Peyer's patch (tissue), 4 donors: ENCODE data around the gene SPOCK2.

ENCODE experiments used
- CTCF ChIP-seq, 6 experiments: fragments of 450-650 bp in 4 of 6; fragments of 200-600 bp in 2 of 6; sonication (generic) in 1 of 6; IDR thresholded peaks; one replicate each; pipeline ENCODE4 v1.5.1; 2017 to 2019; ENCODE audit warnings: antibody characterized with exemption in 6 of 6, mild to moderate bottlenecking in 3 of 6, moderate library complexity in 1 of 6
- POLR2A ChIP-seq, 2 donors: fragments of 450-650 bp; IDR thresholded peaks; one replicate each; pipeline ENCODE4 v1.5.1; 2017; ENCODE audit warnings: antibody characterized with exemption in 2 of 2, mild to moderate bottlenecking in 2 of 2, moderate library complexity in 2 of 2

- no peak for TF ChIP-seq CTCF (IDR thresholded peaks at IDR 0.05)
- no peak for TF ChIP-seq POLR2A (IDR thresholded peaks at IDR 0.05)
Observed at GRCh38 chr10:72072639-72073038, 15.7 kb downstream of the SPOCK2 start.
